ENCODE data around the gene MAD1L1.
"Not testable (repeated sequence)": the region's sequence is repeated elsewhere in the genome, so short reads cannot be mapped to it uniquely, and the experiment has no call there.

Gene MAD1L1

GRCh38 chr7:2038931-2039728 is 193.6 kb downstream of the MAD1L1 start:
- DNase-seq, result no peak

DNA sequence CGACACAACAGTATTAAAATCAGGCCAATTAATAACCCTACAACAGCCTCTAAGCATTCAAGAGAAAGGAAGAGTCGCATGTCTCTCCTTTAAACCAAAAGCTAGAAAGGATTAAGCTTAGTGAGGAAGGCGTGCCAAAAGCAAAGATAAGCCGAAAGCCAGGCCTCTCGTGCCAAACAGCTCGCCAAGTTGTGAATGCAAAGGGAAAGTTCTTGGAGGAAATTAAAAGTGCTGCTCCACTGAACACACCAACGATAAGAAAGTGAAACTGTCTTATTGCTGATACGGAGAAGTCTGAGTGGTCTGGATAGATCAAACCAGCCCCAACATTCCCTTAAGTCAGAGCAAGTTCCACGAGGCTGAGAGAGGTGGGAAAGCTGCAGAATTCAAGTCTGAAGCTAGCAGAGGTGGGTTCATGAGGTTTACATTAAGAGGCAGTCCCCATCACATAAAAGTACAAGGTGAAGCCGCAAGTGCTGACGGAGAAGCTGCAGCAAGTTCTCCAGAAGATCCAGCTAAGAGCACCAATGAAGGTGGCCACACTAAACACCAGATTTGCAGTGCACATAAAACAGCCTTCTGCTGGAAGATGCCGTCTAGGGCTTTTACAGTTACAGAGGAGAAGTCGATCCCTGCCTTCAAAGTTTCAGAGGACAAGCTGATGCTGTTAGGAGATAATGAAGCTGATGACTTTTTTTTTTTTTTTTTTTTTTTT is 194.8 kb downstream of the MAD1L1 start:
- DNase-seq, result no peak

- DNase-seq, result no peak
These were observed 195.4 kb downstream of the MAD1L1 start for GRCh38 chr7:2037301-2037807.

DNA sequence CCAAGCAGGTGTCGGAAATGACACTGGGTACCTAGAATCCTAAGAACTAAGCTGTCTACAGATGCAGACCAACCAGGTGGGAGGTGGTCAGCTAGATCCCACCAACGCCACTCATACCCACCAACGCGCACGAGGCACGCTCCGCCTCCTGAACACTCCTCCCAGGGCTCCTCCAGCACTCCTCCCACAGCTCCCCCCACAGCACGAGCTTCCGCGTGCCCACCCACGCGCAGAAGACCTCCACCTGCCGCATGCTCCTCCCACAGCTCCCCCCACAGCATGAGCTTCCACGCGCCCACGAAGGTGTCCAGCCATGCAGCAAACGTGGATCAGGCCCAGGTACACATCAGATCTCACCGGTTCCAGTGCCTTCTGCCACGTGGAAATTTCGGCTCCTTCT is 196.0 kb downstream of the MAD1L1 start:
- no peak for DNase-seq

- DNase-seq, result not testable (repeated sequence)
These were observed 196.5 kb downstream of the MAD1L1 start for GRCh38 chr7:2036201-2036600.

DNA sequence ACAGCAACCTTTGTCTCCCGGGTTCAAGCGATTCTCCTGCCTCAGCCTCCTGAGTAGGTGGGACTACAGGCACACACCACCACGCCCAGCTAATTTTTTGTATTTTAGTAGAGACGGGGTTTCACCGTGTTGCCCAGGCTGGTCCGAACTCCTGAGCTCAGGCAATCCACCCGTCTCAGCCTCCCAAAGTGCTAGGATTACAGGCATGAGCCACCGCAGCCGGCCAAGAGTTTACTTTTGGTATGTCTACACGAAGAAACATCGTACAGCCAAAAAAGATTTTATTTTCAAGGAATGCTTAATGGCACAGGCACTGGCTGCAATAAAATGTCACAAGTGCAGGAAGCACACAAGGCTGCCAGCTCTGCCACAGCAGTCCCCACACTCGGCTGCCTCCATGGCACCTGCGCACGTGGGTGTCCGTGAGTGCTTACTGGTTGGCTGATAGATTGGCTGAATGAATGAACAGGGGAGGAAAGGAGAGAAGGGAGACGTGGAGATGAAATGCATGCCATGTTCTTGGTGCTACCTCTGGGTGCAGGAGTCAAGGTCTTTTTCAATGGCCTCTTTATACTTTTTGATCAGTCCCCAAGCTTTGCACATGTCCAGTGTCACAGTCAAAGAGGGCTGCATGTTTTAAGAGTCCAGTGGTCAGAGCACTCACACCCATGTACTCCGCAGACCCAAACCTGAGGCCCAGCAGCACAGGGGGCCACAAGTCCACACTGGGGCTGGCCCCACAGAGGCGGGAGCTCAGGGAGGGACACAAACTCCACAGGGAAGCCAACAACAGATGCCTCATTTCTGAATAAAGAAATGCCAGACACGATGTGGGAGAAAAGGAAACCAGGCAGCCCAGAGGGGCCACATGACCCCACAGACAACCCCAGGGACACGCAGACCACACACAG is 198.2 kb downstream of the MAD1L1 start:
- DNase-seq, result no peak

GRCh38 chr7:2033586-2034135 is 199.1 kb downstream of the MAD1L1 start:
- DNase-seq, result no peak

GRCh38 chr7:2032876-2033407 is 199.8 kb downstream of the MAD1L1 start:
- DNase-seq, result no peak

GRCh38 chr7:2032030-2032875 is 200.5 kb downstream of the MAD1L1 start:
- DNase-seq, result no peak

- DNase-seq, result no peak
These were observed 201.3 kb downstream of the MAD1L1 start for GRCh38 chr7:2031451-2031845.

DNA sequence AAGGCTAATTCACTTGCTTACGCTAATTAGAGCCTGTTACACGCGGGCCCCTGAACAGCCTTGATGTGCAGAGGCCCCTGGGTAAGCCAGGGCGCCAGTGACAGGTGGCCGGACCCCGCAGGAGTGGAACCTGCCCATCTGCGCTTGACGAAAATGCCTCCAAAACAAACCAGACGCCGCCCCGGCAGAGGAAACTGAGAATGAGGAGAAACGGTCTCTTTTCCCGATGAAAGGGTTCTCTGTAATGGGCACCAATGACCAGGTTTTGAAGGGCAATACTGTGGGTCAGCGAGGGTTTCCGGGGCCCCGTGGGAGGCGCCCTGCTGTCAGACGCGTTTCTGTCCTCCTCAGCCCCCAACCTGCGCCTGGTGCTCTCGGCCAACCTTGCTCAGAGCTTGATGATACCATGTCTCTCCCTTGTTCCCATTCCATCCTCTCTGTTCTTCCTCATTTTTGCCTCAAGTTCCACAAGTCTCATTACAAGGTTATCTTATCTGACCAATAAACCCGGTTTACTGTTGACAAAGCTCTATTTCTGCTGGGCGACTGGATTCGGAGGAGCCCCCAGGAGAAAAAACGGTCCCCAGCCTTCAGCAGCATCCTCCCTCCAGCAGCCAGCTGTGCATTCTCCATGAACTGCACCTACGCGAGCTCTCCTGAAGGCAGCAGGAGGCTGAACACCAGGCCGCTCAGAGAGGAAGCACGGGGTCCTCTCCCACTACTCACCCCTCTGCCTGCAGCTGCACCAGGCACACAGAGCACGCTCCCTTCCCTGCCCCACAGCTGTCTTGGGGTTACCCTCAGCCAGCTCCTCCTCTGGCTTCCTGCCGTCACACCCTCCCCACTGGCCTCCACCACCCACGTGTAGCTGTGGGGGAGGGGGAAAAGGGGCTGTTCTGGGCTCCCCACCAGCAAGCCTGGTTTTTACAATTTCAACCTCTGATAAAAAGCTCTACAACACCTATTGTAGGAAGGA is 202.0 kb downstream of the MAD1L1 start:
- no peak for DNase-seq

GRCh38 chr7:2029936-2030335 is 202.8 kb downstream of the MAD1L1 start:
- DNase-seq, result no peak

DNA sequence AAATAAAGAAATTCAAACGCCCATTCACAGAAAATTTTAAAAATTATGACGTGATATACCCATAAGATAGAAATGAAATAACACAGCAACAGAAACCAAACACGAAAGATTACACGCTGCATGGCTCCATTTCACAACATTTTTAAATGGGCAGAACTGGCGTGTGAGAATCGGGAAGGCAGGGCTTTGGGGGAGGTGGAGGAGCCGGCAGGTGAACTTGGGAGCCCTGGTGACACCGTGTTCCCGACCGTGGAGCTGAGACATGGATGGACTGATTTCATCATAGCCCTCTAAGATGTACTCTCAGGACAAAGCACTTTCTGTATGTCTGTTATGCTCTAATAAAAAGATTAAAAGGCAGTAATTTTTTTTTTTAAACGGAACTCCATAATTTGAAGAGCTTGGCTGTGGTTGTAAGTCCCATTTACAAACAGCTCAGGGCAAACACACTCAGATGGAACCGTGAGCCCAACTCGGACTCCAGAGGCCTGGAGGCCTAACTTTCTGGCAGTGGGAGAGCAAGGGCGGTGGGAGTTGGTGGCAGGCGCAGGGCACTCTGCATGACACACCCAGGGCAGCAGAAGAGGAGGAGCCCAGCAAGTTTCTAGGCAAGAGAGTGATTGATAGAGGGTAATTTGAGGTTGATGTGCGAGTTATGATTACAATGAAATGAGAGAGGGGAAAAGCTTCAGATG is 203.4 kb downstream of the MAD1L1 start:
- DNase-seq, result no peak

- no peak for DNase-seq
These were observed 204.0 kb downstream of the MAD1L1 start for GRCh38 chr7:2028733-2029132.

DNA sequence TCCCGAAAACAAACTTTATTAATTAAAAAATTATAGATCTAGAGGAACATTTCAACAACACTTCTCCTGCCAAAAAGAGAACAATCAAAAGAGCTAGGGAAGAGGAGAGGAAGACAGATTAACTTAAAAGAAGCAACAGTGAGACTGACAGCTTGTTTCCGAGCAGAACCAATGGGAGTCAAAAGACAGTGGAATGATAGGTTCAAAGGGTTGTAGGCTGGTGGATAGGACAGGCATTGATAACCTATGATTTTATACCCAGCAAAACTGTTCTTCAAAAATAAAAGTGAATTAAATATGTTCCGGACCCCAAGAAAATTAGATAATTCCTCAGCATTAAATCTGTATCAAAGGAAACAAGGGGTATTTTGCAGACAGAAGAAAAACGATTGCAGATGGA is 207.6 kb downstream of the MAD1L1 start:
- DNase-seq, result no peak

DNA sequence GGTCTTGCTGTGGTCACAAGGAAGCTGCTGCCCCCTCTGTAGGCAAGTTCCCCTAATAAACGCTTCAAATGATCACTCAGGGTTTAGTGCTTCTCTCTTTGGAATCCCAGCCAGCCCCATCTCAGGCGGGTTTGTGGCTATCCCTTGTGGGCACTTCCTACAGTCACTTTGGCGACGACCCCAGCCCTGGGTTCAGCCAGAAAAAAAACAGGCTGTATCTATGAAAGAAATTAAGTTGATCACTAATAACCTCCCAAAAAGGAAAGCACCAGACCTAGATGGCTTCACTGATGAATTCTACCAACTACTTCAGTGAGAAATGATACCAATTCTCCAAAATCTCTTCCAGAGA is 208.2 kb downstream of the MAD1L1 start:
- no peak for DNase-seq

DNA sequence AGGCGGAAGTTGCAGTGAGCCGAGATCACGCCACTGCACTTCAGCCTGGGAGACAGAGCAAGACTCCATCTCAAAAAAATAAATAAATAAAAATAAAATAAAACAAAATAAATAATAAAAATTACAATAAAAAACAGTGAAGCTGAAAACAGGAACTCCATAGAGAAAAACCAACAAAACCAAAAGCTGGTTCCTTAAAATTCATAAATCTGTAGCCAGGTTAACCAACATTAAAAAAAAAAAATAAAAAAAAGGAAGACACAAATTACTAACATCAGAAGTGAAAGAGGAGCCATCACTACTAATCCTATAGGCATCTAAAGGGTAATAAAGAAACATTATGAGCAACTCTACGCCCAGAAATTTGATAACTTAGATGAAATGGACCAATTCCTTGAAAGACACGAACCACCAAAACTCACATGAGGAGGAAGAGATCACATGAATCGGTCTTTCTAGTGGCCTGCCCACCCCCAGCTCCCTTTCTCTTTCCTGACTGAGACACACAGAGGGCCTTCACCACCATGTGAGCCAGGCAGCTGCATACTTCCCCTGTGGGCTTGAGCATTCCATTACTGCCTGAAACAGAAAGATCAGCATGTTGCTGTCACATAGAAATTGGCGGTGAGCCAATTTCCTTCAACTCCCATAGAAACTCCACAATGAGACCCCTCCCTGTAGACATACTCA is 208.7 kb downstream of the MAD1L1 start:
- DNase-seq, result no peak

DNA sequence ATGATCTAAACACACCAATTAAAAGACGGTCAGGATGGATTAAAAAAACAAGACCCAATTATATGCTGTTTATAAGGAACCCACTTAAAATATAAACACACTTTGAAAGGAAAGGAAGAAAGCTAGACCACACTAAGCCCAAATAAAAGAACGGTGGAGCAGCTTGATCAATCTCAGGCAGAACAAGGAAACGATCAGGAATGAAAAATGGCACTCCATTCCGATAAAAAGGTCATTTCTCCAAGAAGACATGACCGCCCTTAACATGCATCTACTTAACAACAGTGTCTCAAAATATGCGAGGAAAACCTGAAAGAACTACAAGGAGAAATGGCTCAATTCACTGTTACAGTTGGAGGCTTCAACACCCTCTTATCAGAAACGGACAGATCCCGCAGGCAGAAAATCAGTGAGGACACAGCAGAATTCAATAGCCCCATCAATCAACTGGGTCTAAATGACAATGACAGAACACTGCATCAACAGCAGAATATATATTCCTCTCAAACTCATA is 210.0 kb downstream of the MAD1L1 start:
- no peak for DNase-seq

- no peak for DNase-seq
These were observed 210.7 kb downstream of the MAD1L1 start for GRCh38 chr7:2022021-2022409.

Measured in SIG-M5 (cell line).